Endothelial cell of umbilical vein (primary cell): ENCODE results near the gene CDC26. TPM values are rescaled to one million over a fixed set of nuclear protein-coding genes. Genes with fewer than 3 reads are reported as not detected.

Source experiments
- BruUV-seq: library from RNA; stranded (reverse); fragments of 400-500 nt; replicated peaks from 2 replicates; lab custom pipeline; 2021; lab: Mats Ljungman, UMichigan
- CTCF ChIA-PET: fragments of 300-600, 350-600 bp; sonication (Branson Sonifier 250); formaldehyde crosslinking; loops from one replicate; lab custom pipeline; 2021; ENCODE audit warnings: antibody characterized with exemption, inconsistent platforms; lab: Charles Lee
- POLR2A ChIA-PET: fragments of 300-600, 350-600 bp; sonication (Branson Sonifier 250); formaldehyde crosslinking; loops from one replicate; lab custom pipeline; 2021; ENCODE audit warnings: antibody characterized with exemption, inconsistent platforms; lab: Charles Lee
- DNase-seq: peaks from one replicate; pipeline ENCODE4 v3.0.0-alpha.2; 2011; ENCODE audit warnings: low read depth, low spot score
- FAIRE-seq: peaks from 2 replicates; lab custom pipeline; 2011; peaks lifted over from hg19 to GRCh38; lab: Jason Lieb, UNC
- H2AFZ ChIP-seq: 2 replicates; pipeline ENCODE4 v1.6.0; 2012; ENCODE audit warnings: low read depth, low read length, control low read depth, inconsistent platforms
- H3K27ac ChIP-seq: 2 replicates; pipeline ENCODE4 v1.5.1; 2011; ENCODE audit warnings: low read depth, mild to moderate bottlenecking, control low read depth, low read length, moderate library complexity; ENCODE audit not compliant: insufficient read depth
- H3K27me3 ChIP-seq, 2 experiments: 2 replicates each; pipeline versions ENCODE4 v1.6.0 to v1.6.1; 2011; ENCODE audit warnings: low read length in 2 of 2, mixed read lengths in 1 of 2; ENCODE audit not compliant: control insufficient read depth in 2 of 2, insufficient read depth in 2 of 2
- H3K36me3 ChIP-seq, 2 experiments: 2 replicates in 1 of 2; 3 replicates in 1 of 2; pipeline ENCODE4 v1.5.1; 2011; ENCODE audit warnings: low read length in 2 of 2, mild to moderate bottlenecking in 1 of 2, moderate library complexity in 1 of 2; ENCODE audit not compliant: control insufficient read depth in 2 of 2, insufficient read depth in 2 of 2; ENCODE audit errors: extremely low read depth in 1 of 2
- H3K4me1 ChIP-seq: 3 replicates; pipeline ENCODE4 v1.5.1; 2011; ENCODE audit warnings: mild to moderate bottlenecking, low read length; ENCODE audit not compliant: control insufficient read depth, insufficient read depth; ENCODE audit errors: extremely low read depth
- H3K4me2 ChIP-seq: 2 replicates; pipeline ENCODE4 v1.6.1; 2011; ENCODE audit warnings: low read length, control low read depth, mixed read lengths; ENCODE audit not compliant: insufficient read depth
- H3K4me3 ChIP-seq, 3 experiments: fragments of 200-600 bp in 1 of 3; sonication (generic), shearing (Covaris generic) in 1 of 3; replicated peaks in 1 of 3; 2 replicates each; pipeline ENCODE4 v1.5.1; 2011 to 2016; ENCODE audit warnings: control low read depth in 3 of 3, low read length in 3 of 3, mild to moderate bottlenecking in 2 of 3, inconsistent platforms in 1 of 3, low read depth in 1 of 3, moderate library complexity in 1 of 3; ENCODE audit not compliant: insufficient read depth in 1 of 3
- H3K79me2 ChIP-seq: 2 replicates; pipeline ENCODE4 v1.6.0; 2012; ENCODE audit warnings: low read length, inconsistent platforms; ENCODE audit not compliant: control insufficient read depth, insufficient read depth
- H3K9ac ChIP-seq: replicated peaks from 2 replicates; pipeline ENCODE3; 2011; ENCODE audit warnings: low read length, control low read depth; ENCODE audit not compliant: insufficient read depth; ENCODE audit errors: extremely low read depth
- H3K9me1 ChIP-seq: replicated peaks from 3 replicates; pipeline ENCODE4 v1.6.0; 2011; ENCODE audit warnings: mild to moderate bottlenecking, low read length; ENCODE audit not compliant: control insufficient read depth, insufficient read depth; ENCODE audit errors: extremely low read depth
- H3K9me3 ChIP-seq: replicated peaks from 2 replicates; pipeline ENCODE4 v1.5.1; 2012; ENCODE audit warnings: low read length, inconsistent platforms; ENCODE audit not compliant: control insufficient read depth, insufficient read depth
- H4K20me1 ChIP-seq: replicated peaks from 2 replicates; pipeline ENCODE3; 2011; ENCODE audit warnings: mild to moderate bottlenecking, low read length; ENCODE audit not compliant: control insufficient read depth, insufficient read depth; ENCODE audit errors: extremely low read depth
- CTCF ChIP-seq, 2 donors: IDR thresholded peaks; 1 replicate in 1 of 2; 2 replicates in 1 of 2; pipeline ENCODE4 v1.5.1; 2011; ENCODE audit warnings: low read length in 2 of 2, mild to moderate bottlenecking in 2 of 2, moderate library complexity in 2 of 2, control low read depth in 1 of 2, inconsistent platforms in 1 of 2, low read depth in 1 of 2; ENCODE audit not compliant: insufficient read depth in 1 of 2; ENCODE audit errors: extremely low read depth in 1 of 2
- EZH2 ChIP-seq: IDR thresholded peaks from 2 replicates; pipeline ENCODE4 v1.6.1; 2012; ENCODE audit warnings: borderline replicate concordance, low read depth, mild to moderate bottlenecking, moderate library complexity, low read length, inconsistent platforms; ENCODE audit not compliant: severe bottlenecking
- FOS ChIP-seq: IDR thresholded peaks from 2 replicates; pipeline ENCODE4 v1.6.1; 2011; ENCODE audit warnings: mild to moderate bottlenecking, low read length, moderate library complexity, borderline replicate concordance; ENCODE audit not compliant: insufficient read depth
- GATA2 ChIP-seq: IDR thresholded peaks from 2 replicates; pipeline ENCODE4 v1.7.0; 2011; ENCODE audit warnings: low read depth, mild to moderate bottlenecking, moderate library complexity, mixed read lengths, low read length; ENCODE audit not compliant: insufficient read length, insufficient read depth
- JUN ChIP-seq: IDR thresholded peaks from 2 replicates; pipeline ENCODE4 v1.6.1; 2011; ENCODE audit warnings: borderline replicate concordance, low read depth; ENCODE audit not compliant: insufficient read length, insufficient read depth
- MAX ChIP-seq: IDR thresholded peaks from 2 replicates; pipeline ENCODE4 v1.6.1; 2011; ENCODE audit not compliant: insufficient read depth, insufficient read length
- MYC ChIP-seq: IDR thresholded peaks from one replicate; pipeline ENCODE4 v1.6.1; 2011; ENCODE audit warnings: mild to moderate bottlenecking, low read depth, low read length
- POLR2A ChIP-seq: IDR thresholded peaks from 2 replicates; pipeline ENCODE4 v1.6.1; 2012; ENCODE audit warnings: low read depth, mild to moderate bottlenecking, control low read depth, low read length
- POLR2AphosphoS5 ChIP-seq: IDR thresholded peaks from 2 replicates; pipeline ENCODE4 v1.6.1; 2012; ENCODE audit warnings: low read depth, mild to moderate bottlenecking, control low read depth, low read length, moderate library complexity; ENCODE audit not compliant: insufficient read depth
- dilution Hi-C: fragments of 300-500 bp; cut with MboI; formaldehyde crosslinking; loops from one replicate; pipeline ENCODE4 v1.15.0; 2019; ENCODE audit warnings: low sequenced_read_pairs; ENCODE audit not compliant: extremely low pct_ligation_motif_present
- intact Hi-C: fragments of 100-400 bp; cut with micrococcal nuclease; formaldehyde crosslinking; loops from one replicate; pipeline ENCODE4 v1.10.0; 2022
- polyA plus RNA-seq, 4 experiments: library from polyadenylated mRNA; depleted of rRNA in 3 of 4; stranded (reverse) in 3 of 4; unstranded in 1 of 4; fragments of >200 nt; gene quantifications; 2 replicates each; pipeline versions ENCODE4 v1.2.1 to v1.2.3, GENCODE V29; 2011 to 2012; ENCODE audit warnings: missing spikeins in 1 of 4
- total RNA-seq: library from RNA; stranded (reverse); gene quantifications from 2 replicates; pipeline ENCODE4 v1.2.3, GENCODE V29; 2021

Gene CDC26
- total and polyA plus RNA-seq, 2 donors (not counting 3 experiments of a cell fraction or from before 2014, with no cell fraction given), result 25.7 to 36.9 TPM

- no peaks in the 10 kb centered on the region for H3K9me3 ChIP-seq
- ChIA-PET POLR2A (no interaction called here), CTCF (no interaction called here)
- intact Hi-C loops, result no loop called here
- DNase-seq (no peak), FAIRE-seq (no peak)
- no peaks in the 10 kb centered on the region for H3K9me1 ChIP-seq
- peaks cover 3% of the 10 kb centered on the region for H3K4me1 ChIP-seq
- no peaks in the 10 kb centered on the region for H3K79me2 ChIP-seq
- BruUV-seq, result no TSS peak
- H3K9ac ChIP-seq, result no peak within 1 kb of the TSS
- no peak within 1 kb of the TSS for H3K4me3 ChIP-seq
- TF ChIP-seq EZH2 (no peak), MYC (no peak)
- peaks cover 3 to 8% of the 10 kb centered on the region in 2 experiments for H3K27me3 ChIP-seq
- H3K4me2 ChIP-seq, result no peak within 1 kb of the TSS
- dilution Hi-C loops, result no loop called here
- H2AFZ ChIP-seq, result no peak within 1 kb of the TSS
- no peaks in the 10 kb centered on the region for H3K36me3 ChIP-seq
- H4K20me1 ChIP-seq, result no peaks in the 10 kb centered on the region
- H3K27ac ChIP-seq, result no peak within 1 kb of the TSS
Observed at GRCh38 chr9:113302792-113303418, 27.5 kb upstream of the CDC26 start, which contains the start of gene RNF183. Gene RNF183, minus strand, starts transcription at chr9:113303376. Its CDS starts 5,192 bp downstream, at chr9:113298184.

- no TSS peak for BruUV-seq
- Histone ChIP-seq H3K36me3 (no peaks in the 10 kb centered on the region), H3K27me3 (peaks cover 3 to 8% of the 10 kb centered on the region in 2 experiments), H3K4me3 (no peak overlapping the region), H2AFZ (no peak overlapping the region), H4K20me1 (no peaks in the 10 kb centered on the region), H3K79me2 (no peaks in the 10 kb centered on the region), H3K9ac (no peak overlapping the region), H3K9me3 (no peaks in the 10 kb centered on the region), H3K4me1 (peaks cover 3% of the 10 kb centered on the region), H3K4me2 (no peak overlapping the region), H3K27ac (no peak overlapping the region), H3K9me1 (no peaks in the 10 kb centered on the region)
- dilution Hi-C loops (no loop called here), intact Hi-C loops (no loop called here)
- TF ChIP-seq CTCF (IDR thresholded peaks at IDR 0.05; ENCODE audit: extremely low read depth in 1 of 2, insufficient read depth in 1 of 2, low read depth in 1 of 2, low read length in 2 of 2) (no peak), GATA2 (no peak), EZH2 (no peak), MAX (no peak), POLR2AphosphoS5 (no peak), MYC (no peak), FOS (no peak), POLR2A (no peak), JUN (no peak)
- ChIA-PET CTCF (no interaction called here), POLR2A (no interaction called here)
- DNase-seq (no peak), FAIRE-seq (no peak)
Observed at GRCh38 chr9:113301548-113301947, 26.2 kb upstream of the CDC26 start.
